IPS-NIHi7 (cell line): ENCODE data around the gene CHST6.
"Not testable (repeated sequence)": the region's sequence is repeated elsewhere in the genome, so short reads cannot be mapped to it uniquely, and the experiment has no call there.

Experiments
- DNase-seq: peaks from one replicate; pipeline ENCODE4 v3.0.0; 2012; ENCODE audit warnings: mixed read lengths; ENCODE audit errors: extremely low spot score

The CHST6 gene

DNA sequence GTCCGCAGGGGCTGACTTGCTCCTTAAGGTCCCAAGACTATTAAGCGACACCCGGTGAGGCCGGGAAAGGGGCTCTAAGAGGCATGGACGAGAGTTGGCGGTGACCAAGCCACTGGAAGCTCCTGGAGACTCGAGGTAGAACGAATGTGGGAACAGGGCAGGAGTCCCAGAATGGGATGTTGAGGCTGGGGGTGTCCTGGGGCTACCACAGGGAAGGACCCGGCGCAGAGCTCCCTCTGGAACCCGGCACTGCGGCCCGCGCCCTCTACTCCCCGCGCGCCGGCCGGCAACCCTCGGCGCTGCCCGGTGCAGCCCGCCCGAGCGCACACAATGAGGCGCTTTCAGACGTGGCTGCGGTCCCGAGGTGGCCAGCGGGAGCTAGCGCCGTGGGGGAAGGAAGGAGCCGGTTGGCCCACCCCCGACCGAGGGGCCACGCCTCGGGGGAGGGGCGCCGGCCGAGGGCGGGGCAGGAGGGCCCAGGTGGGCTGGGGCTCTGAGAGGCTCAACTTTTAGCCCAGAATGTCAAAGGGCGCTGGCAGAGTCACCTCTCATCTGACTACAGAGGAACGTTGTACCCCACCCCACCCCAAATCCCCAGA, at the start of gene CHST6:
CHST6 (minus strand) TSS at position 366 of the 599 bp plus-strand sequence. CDS start 15,613 bp downstream, outside the sequence.
- peak; percentile 94 for DNase-seq

DNA sequence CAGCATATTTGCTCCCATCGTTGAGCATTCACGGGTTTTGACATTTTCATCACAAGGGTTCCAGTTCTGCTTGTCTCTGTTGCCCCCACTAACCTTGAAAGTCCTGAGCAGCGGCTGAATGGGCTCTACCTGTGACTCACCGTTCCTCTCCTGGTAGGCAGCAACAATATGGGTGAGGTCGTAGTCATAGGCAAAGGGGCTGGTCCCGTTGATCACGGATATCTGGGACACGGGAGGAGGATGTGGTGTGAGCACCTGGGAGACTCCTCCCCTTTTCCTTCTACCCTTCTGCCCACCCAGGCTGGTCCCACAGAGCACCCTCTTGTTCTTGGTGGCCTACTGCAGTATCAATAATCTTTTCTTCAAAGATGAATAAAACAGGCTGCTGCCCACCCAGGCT, 47.2 kb upstream of the CHST6 start:
- DNase-seq = not testable (repeated sequence)

DNA sequence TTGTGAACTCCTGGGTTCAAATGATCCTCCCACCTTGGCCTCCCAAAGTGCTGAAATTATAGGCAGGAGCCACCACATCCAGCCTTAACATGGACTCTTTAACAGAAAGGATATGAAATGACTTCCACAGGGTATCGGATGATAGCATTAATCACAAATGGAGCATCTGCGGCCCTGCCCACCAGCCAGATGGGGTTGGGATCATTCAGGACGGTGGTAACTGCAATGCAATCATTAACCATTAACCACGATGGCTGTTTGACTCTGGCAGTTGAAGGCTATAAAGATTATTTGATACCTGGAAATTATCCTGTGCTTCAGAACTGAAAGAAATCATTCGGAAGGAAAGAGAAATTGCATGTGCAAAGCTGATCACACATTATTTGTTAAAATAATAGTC, 46.0 kb upstream of the CHST6 start:
- DNase-seq = no peak

DNA sequence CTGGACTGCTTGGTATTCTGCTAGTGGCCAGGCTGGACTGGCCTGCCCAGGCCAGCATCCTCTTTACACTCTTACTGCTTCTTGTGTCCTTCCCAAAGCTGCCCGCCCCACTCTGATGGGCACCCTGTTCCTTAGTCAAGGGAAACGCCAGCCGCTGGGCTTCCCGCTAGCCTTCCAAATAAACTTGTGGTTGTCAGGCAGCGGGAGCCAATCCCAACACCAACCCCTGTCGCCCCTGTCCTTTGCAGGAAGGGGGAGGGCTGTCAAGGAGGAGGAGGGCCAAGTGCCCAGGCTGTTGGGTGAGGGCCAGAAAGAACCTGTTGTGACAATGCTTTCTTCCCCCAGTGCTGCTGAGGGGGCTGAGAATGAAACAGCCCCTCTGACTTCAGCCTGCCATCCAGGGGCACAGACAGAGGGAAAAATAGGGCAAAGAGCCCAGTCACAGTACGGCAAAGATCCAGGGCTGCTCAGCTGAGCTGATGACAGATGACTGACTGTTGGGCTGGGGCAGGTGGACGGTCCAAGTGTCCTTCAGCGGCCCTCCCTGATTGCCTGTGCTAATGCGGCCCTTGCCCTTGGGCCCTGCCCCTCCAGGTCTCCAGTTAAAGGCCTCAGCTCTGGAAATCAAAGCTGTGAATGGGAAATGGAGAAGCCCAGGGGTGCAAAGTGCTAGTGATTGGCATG, 43.8 kb upstream of the CHST6 start:
- DNase-seq = not testable (repeated sequence)

DNA sequence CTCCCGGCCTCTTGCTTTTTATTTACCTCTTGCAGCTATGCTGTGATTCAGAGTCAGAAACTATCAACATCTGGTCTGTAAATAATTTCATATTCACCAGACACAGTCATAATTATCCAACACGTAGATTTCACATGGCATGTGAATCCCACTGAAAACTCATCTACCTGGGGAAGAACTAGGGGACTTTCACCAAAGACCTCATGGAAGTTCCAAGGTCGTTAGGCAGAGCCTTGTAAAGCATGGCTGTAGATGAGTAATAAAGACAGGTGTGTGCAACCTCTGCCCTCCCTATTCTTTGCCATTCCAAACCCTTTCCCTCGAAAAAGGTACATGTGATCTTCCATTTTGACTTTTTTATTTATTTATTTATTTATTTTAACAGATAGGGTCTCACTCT, 42.5 kb upstream of the CHST6 start:
- no peak for DNase-seq

DNA sequence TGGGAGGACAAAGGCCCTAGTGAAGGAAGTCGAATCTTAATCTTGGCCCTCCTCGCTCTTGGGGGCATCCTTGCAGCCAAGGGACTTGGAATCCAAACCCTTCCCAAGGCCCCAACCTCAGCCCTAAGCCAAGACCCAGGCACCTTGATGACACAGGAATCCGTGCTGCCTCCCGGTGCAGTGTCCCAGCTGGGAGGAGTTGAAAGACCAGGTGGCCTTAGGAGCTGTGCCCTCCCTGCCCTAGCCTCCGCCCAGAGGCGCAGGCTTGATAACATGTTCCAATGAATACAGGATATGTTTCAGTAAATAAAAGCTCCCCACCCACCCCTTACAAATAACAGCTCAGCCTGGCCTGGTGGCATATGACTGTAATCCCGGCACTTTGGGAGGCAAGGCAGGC, 40.7 kb upstream of the CHST6 start, which contains the start of gene CHST5:
CHST5 (minus strand) TSS at position 208 of the 400 bp plus-strand sequence. CDS start 5,724 bp downstream, outside the sequence.
- no peak for DNase-seq

DNA sequence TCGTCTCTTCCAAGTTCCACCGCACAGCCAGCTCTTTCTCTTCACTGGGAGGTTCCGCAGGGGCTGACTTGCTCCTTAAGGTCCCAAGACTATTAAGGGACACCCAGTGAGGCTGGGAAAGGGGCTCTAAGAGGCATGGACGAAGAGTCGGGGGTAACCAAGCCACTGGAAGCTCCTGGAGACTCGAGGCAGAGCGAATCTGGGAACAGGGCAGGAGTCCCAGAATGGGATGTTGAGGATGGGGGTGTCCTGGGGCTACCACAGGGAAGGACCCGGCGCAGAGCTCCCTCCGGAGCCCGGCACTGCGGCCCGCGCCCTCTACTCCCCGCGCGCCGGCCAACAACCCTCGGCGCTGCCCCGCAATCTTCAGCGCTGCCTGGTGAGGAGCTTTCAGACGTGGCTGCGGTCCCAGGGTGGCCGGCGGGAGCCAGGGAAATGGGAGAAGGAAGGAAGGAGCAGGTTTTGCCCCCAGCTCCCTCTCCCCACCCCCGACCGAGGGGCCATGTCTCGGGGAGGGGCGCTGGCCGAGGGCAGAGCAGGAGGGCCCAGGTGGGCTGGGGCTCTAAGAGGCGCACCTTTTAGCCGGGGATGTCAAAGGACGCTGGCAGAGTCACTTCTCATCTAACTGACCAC, 40.1 kb upstream of the CHST6 start:
- DNase-seq = no peak

DNA sequence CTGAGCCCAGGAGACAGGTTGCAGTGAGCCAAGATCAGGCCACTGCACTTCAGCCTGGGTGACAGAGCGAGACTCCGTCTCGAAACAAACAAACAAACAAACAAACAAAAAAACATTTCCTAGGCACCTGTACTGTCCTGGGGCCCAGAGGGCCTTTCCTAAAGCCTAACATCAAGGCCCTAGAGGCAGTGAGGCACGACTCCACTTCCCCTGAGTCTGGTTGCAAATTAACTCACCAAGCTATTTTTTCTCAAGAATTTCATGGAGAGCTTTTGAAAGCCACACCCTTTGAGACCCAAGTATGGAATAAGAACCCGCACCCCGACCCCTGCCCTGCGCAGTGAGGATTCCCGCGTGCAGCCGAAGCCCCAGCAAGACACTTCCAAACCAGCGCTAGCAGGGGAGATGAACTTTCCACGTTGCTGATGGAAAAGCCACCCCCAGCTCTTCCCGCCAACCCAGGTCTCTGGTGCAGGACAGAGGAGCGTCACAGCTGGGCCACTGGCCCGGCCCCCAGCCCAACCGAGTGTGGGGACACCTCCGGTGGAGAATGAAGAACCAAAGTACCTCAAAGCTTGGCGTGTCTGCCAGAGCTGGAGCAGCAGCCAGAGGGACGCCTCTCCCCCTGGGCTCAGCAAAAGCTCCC, 39.4 kb upstream of the CHST6 start:
- no peak for DNase-seq

DNA sequence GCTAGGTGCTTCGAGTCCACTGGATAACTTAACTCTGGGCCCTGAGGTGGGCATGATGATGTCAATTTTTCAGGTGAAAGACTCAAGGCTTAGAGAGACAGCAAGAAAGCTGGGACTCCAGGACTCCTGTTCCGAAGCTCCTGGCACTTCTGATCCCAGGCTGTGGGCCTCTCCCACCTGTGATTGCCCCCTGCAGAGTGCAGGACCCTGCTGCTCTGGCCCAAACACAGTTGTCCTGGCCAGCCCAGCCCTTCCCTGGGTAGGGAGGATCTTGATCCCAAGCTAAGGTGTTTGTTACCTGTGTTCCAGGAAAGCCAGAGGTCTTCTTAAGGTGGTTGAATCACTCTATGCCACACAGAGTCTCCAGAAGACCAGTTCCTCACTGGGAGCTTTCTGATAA, 37.5 kb upstream of the CHST6 start:
- no peak for DNase-seq

DNA sequence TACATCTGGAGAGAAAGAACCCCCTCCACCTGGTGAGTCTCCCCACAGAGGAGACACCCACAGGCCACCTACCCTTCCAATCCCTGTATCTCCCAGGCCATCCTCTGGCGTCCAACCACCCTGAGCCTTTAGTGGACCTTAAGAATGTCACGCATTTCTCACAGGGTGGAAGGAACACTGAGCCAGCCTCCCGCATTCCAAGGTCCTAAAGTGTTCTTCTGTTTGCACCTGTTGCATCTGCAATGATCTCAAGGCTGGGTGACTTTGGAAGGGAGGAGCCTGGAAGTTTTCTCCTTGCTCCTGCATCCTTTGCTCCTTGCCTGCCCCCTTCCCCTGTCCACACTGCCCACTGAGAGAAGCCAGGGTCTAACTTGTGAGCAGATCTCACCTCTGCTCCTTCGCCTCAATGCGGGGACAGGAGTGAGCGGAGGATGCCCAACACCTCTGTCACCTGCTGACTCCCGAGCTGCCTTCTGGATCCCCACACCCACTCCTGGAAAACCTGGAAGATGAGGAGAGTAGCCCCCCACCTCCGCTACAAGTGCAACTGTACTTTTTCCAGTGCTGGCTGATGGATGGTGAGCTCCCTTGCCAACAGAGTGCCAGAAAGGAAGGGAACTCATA, 37.0 kb upstream of the CHST6 start:
- no peak for DNase-seq

DNA sequence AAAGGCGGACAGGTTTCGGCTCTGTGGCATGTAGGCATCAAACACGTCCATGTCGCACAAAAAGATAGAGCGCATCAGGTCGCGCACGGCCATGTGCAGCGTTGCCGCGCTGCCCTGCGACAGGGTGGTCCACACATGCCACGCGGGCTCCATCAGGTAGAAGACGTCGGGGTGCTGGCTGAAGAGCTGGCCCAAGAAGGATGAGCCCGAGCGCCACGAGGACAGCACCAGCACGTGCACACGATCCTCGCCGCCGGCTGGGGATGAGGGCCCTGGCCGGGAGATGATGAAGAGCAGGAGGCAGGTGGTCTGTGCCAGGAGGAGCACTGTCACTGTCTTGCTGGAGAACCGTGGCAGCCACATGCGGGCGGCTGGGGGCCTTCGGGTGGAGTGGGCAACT, 34.7 kb upstream of the CHST6 start:
- DNase-seq = no peak

DNA sequence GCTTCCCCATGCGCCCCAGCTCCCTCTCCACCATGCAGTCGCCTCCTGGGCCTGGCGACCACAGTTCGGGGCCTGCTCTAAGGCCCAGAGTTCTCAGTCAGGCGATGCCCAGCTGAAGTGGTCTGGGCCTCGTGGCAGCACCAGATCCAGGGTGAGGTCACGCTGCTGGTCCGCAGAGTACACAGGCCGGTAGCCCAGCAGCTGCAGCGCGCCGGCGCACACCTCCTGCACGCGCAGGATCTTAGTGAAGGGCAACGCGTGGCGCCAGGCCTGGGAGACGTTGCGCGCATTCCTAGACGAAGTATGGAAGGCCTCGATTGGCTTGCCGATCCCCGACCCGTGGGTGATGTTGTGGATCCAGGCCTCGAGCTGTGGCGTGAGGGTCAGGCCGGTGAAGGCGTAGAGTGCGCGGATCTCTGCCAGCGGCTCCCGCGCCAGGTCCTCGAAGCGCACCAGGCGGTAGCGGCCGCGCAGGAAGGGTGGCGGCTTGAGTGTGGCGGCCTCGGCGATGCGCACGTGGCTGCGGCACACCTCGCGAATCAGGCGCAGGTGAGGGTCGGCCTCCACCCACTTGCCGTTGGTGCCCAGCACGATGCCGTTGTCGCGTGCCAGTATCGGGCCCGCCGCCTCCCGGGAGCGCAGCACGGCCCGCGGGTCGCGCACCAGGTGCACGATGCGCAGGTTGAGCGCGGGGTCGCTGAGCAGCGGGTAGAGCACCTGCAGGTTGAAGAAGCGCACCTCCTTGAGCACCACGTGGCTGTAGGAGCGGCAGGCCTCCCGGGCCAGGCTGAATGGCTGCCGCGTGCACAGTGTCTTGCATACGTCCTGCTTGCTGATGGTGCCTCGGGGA, 34.0 kb upstream of the CHST6 start:
- no peak for DNase-seq

DNA sequence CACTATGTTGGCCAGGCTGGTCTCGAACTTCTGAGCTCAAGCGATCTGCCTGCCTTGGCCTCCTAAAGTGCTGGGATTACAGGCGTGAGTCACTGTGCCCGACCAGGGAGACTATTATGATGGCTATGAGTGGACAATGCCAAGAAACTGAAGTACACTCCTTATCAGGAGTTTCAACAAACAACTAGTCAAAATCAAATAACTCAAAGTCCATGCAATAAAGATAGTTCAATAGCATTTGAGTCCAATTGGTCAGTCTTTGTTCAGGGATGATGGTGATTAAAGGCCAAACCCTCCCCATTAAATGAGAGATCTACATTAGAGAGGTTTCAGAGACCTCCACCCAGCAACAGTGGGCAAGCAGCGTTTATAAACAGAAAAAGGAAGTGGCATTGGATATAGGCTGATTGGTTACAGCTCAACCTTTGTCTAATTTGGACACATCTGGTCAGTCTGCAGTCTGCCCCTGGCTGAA, 32.6 kb upstream of the CHST6 start:
- no peak for DNase-seq

DNA sequence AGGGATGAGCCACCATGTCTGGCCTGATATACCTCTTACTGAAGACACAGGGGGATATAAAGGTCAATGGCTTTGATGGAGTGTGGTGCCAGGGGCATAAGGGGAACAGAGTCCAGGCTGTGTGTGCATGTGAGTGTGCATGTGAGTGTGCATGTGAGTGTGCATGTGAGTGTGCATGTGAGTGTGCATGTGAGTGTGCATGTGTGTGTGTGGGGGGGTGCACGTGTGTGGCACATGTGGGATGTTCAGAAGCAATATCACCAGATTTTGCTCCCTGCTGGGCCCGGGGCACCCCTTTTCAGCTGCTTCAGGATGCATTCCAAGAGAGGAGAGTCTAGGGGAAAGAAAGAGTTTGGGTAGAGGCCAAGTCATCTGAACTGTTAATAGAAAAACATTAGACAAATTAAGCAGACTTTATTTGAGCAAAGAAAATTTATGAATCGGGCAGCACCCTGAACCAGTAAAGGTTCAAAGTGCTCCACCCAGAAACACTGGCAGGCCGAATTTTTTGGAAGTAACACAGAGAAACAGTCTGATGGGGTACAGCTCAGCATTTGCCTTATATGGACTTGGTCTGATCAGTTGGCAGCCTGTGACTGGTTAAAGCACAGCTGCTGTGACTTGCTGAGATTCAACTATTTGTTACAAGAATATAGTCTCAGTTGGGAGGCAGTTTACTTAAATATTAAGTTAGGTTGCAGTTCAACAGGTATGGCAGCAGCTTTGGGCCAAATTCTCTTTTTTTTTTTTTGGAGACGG, 31.0 kb upstream of the CHST6 start:
- no peak for DNase-seq

DNA sequence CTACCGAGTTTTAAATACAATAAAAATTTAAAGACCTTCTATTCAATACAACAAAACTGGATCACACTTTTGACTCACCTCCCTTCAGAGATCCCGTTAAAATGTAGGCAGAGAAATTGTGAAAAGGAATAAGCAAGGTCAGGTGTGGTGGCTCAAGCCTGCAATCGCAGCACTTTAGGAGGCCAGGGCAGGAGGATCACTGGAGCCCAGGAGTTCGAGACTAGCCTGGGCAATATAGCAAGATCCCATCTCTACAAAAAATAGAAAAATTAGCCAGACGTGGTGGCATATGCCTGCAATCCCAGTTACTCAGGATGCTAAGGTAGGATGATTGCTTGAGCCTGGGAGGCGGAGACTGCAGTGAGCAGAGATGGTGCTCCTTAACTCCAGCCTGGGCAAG, 23.9 kb upstream of the CHST6 start:
- no peak for DNase-seq

DNA sequence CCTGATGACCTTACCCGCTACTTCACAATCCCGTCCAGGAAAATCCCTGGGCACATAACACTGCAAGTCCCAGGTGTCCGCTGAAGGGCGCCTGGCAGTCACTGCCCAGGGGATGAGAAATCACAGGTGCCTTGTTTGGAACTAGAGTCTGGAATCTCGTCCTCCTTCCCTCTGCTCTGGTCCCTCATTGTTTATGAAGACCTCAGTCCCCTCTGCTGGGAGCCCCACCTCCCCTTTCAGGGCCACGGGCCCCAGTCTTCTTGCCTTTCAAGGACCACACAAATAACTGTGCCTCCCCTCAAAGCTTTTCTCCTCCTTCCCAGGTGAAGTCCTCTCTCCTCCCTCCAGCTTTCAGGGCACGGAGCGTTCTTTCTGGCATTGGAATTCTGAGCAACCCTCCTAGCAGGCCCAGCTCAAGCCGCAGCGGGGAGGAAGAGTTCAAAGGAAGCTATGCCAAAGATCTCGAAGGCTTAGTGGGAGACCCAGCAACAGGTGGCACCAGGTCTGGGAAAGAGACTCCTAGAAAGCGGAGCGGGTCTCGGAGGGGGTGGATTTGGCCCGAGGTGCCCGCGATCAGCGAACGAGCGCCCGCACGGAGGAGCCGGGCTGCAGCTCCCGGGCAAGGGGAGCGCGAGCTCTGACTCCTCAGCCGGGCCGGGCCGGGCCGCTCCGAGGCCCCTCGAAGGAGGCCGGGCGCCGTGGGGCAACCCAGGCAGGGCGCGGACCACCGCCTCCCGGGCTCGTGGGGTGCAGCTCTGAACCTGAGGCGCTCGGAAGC, 21.1 kb upstream of the CHST6 start:
- DNase-seq = peak; percentile 23

DNA sequence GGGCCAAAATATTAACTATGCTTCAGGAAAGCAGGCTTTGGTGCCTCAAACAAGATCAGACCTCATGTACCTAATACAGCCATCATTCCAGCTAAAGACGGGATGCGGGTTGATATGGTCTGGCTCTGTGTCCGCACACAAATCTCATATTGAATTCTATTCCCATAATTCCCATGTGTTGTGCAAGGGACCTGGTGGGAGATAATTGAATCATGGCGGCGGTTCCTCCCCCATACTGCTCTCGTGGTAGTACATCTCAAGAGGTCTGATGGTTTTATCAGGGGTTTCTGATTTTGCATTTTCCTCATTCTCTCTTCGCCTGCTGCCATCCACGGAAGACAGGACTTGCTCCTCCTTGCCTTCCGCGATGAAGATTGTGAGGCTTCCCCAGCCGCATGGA, 19.1 kb upstream of the CHST6 start:
- DNase-seq = no peak

DNA sequence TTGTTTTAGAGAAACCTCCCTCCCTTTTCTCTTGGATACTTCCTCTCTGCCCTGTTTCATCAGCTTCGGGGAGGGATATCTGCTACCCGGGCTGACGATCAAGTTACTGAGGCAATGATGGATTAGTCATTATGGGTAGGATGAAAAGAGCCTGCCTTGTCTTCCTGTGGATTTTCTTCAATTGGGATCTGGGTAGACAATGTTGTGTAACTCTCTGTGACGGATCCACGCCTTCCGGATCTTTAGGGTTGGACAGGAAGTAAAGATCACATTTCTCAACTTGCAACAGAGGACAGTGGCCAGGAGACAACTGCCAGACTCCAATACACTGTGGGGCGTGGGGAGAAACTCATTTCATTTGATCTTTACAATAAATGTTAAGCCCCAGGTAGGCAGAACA, 11.3 kb upstream of the CHST6 start:
- no peak for DNase-seq

DNA sequence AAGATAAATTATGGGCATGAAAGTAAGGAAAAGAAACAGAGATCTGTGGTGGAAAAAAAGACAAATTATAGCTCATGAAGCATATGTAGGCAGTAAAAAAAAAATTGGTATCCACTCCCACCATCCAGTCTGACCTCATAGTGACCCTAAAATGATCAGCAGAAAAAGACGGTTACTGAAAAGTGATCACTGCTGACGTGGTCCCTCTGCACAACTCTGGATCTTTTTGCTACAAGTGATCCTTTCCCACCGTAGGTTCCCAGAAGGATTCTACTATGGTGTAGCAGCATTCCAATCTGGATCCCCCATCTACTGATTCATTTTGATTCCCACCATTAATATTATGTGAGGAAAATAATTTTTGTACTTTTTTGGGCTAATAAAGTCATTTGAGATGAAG, 10.9 kb upstream of the CHST6 start:
- DNase-seq = no peak

DNA sequence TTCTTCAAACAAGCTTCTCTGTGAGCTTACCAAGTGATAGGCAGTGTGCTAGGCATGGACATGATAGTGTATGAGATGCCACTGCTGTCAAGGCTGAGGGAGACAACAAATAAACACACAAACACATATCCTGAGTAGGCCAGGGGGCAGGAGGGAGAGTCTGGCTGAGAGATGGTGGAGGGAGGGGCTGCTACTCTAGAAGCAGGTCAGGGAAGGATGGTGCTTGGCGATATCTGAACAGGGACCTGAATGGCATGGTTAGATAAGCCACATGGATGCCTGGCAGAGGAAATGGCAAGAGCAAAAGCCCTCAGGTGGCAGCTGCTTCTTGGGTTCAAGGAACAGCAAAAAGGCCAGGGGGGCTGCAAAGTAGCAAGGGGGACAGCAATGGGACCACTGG, 8.6 kb upstream of the CHST6 start:
- no peak for DNase-seq
